IMR-90 (cell line): ENCODE data around the gene BCAR1. TPM values are rescaled to one million over a fixed set of nuclear protein-coding genes. Genes with fewer than 3 reads are reported as not detected.

Source experiments
- ATAC-seq: fragments of 200-7000 bp; cut with Tn5 transposase; 2 replicates; pipeline ENCODE4 v1.9.1; 2020; ENCODE audit warnings: low read depth, mild to moderate bottlenecking, moderate library complexity
- BruUV-seq: library from RNA; stranded (reverse); fragments of 400-500 nt; replicated peaks from 2 replicates; lab custom pipeline; 2021; lab: Mats Ljungman, UMichigan
- CTCF ChIA-PET: fragments of 300-600 bp; formaldehyde crosslinking; extraction: SDS; loops from one replicate; lab custom pipeline; 2021; ENCODE audit warnings: antibody characterized with exemption; lab: Yijun Ruan, JAX
- POLR2A ChIA-PET: fragments of 300-600 bp; sonication (Branson Sonifier 250); formaldehyde crosslinking; loops from one replicate; lab custom pipeline; 2022; ENCODE audit warnings: antibody characterized with exemption; ENCODE audit not compliant: unreplicated experiment; lab: Charles Lee
- DNase-seq: peaks from one replicate; pipeline ENCODE4 v3.0.0; 2013
- H2AFZ ChIP-seq: replicated peaks from 2 replicates; pipeline ENCODE3; 2013; ENCODE audit warnings: low read length, mild to moderate bottlenecking; ENCODE audit not compliant: poor library complexity
- H2AK5ac ChIP-seq: 2 replicates; pipeline ENCODE4 v1.6.1; 2013; ENCODE audit warnings: low read depth, low read length, inconsistent platforms
- H2AK9ac ChIP-seq: replicated peaks from 2 replicates; pipeline ENCODE3; 2013; ENCODE audit warnings: mild to moderate bottlenecking, low read depth, low read length, moderate library complexity; ENCODE audit not compliant: poor library complexity
- H2BK120ac ChIP-seq: 2 replicates; pipeline ENCODE4 v1.6.1; 2013; ENCODE audit warnings: low read depth, low read length, inconsistent platforms
- H2BK15ac ChIP-seq: 3 replicates; pipeline ENCODE4 v1.6.1; 2013; ENCODE audit warnings: low read depth, low read length, inconsistent platforms
- H2BK20ac ChIP-seq: 2 replicates; pipeline ENCODE4 v1.6.1; 2013; ENCODE audit warnings: low read depth, mild to moderate bottlenecking, inconsistent platforms, low read length, moderate library complexity
- H2BK5ac ChIP-seq: 2 replicates; pipeline ENCODE4 v1.6.1; 2013; ENCODE audit warnings: mild to moderate bottlenecking, low read depth, low read length, inconsistent platforms; ENCODE audit not compliant: poor library complexity, severe bottlenecking
- H3K14ac ChIP-seq: replicated peaks from 2 replicates; pipeline ENCODE4 v1.6.1; 2013; ENCODE audit warnings: low read depth, low read length, inconsistent platforms
- H3K18ac ChIP-seq: 2 replicates; pipeline ENCODE4 v1.6.1; 2013; ENCODE audit warnings: low read depth, low read length, control low read depth
- H3K23ac ChIP-seq: 2 replicates; pipeline ENCODE4 v1.6.1; 2013; ENCODE audit warnings: low read depth, low read length, inconsistent platforms
- H3K27ac ChIP-seq: 2 replicates; pipeline ENCODE4 v1.5.1; 2013; ENCODE audit warnings: mild to moderate bottlenecking, control low read depth, low read length; ENCODE audit not compliant: insufficient read depth
- H3K27me3 ChIP-seq: 2 replicates; pipeline ENCODE4 v1.6.1; 2013; ENCODE audit warnings: low read length; ENCODE audit not compliant: control insufficient read depth, insufficient read depth
- H3K36me3 ChIP-seq: 2 replicates; pipeline ENCODE4 v1.6.1; 2013; ENCODE audit warnings: low read length, mixed read lengths; ENCODE audit not compliant: control insufficient read depth, insufficient read depth
- H3K4ac ChIP-seq: 2 replicates; pipeline ENCODE4 v1.6.1; 2013; ENCODE audit warnings: low read depth, low read length, inconsistent platforms
- H3K4me1 ChIP-seq: 2 replicates; pipeline ENCODE4 v1.6.1; 2013; ENCODE audit warnings: low read length, mixed read lengths; ENCODE audit not compliant: control insufficient read depth, insufficient read depth
- H3K4me2 ChIP-seq: 2 replicates; pipeline ENCODE4 v1.6.1; 2013; ENCODE audit warnings: low read depth, mild to moderate bottlenecking, control low read depth, low read length, moderate library complexity
- H3K4me3 ChIP-seq: 2 replicates; pipeline ENCODE4 v1.5.1; 2013; ENCODE audit warnings: low read depth, mild to moderate bottlenecking, control low read depth, low read length, moderate library complexity; ENCODE audit not compliant: insufficient read depth
- H3K56ac ChIP-seq: 2 replicates; pipeline ENCODE4 v1.6.1; 2013; ENCODE audit warnings: low read length, inconsistent platforms; ENCODE audit not compliant: insufficient read depth; ENCODE audit errors: extremely low read depth
- H3K79me1 ChIP-seq, 2 experiments: 2 replicates each; pipeline ENCODE4 v1.6.1; 2013; ENCODE audit warnings: low read length in 2 of 2, inconsistent platforms in 1 of 2, low read depth in 1 of 2
- H3K9ac ChIP-seq: 2 replicates; pipeline ENCODE4 v1.6.1; 2013; ENCODE audit warnings: low read depth, low read length, control low read depth
- H3K9me1 ChIP-seq: 2 replicates; pipeline ENCODE4 v1.6.1; 2013; ENCODE audit warnings: low read length, inconsistent platforms; ENCODE audit not compliant: insufficient read depth
- H3K9me3 ChIP-seq: 2 replicates; pipeline ENCODE4 v1.6.1; 2013; ENCODE audit warnings: low read length; ENCODE audit not compliant: control insufficient read depth, insufficient read depth
- H4K20me1 ChIP-seq: 2 replicates; pipeline ENCODE4 v1.6.1; 2013; ENCODE audit warnings: low read length, inconsistent platforms; ENCODE audit not compliant: insufficient read depth
- H4K5ac ChIP-seq: 2 replicates; pipeline ENCODE4 v1.6.1; 2013; ENCODE audit warnings: mild to moderate bottlenecking, low read depth, low read length, control low read depth
- H4K8ac ChIP-seq, 2 experiments: 2 replicates each; pipeline ENCODE4 v1.6.1; 2013; ENCODE audit warnings: low read depth in 2 of 2, low read length in 2 of 2, control low read depth in 1 of 2, inconsistent platforms in 1 of 2
- H4K91ac ChIP-seq: 2 replicates; pipeline ENCODE4 v1.6.1; 2013; ENCODE audit warnings: low read depth, low read length, inconsistent platforms; ENCODE audit not compliant: insufficient read depth
- BHLHE40 ChIP-seq: fragments of 150-350 bp; IDR thresholded peaks from 2 replicates; pipeline ENCODE4 v1.6.1; 2016; ENCODE audit warnings: mild to moderate bottlenecking, low read depth, low read length
- MAFK ChIP-seq: IDR thresholded peaks from 2 replicates; pipeline ENCODE4 v1.6.1; 2012; ENCODE audit warnings: low read depth, low read length, improper control_type of control experiment
- MAZ ChIP-seq: IDR thresholded peaks from 2 replicates; pipeline ENCODE4 v1.6.1; 2012; ENCODE audit warnings: low read depth, mild to moderate bottlenecking, low read length, improper control_type of control experiment, moderate library complexity, borderline replicate concordance
- MXI1 ChIP-seq: IDR thresholded peaks from 2 replicates; pipeline ENCODE4 v1.6.1; 2012; ENCODE audit warnings: low read depth, mild to moderate bottlenecking, low read length, moderate library complexity, borderline replicate concordance
- NFE2L2 ChIP-seq: fragments of 150-350 bp; IDR thresholded peaks from 2 replicates; pipeline ENCODE4 v1.6.1; 2016; ENCODE audit warnings: low read depth, mild to moderate bottlenecking, low read length
- RAD21 ChIP-seq: IDR thresholded peaks from 2 replicates; pipeline ENCODE4 v1.6.1; 2012; ENCODE audit warnings: low read length, improper control_type of control experiment
- RFX5 ChIP-seq: IDR thresholded peaks from 2 replicates; pipeline ENCODE4 v1.8.0; 2012; ENCODE audit warnings: low read depth, mild to moderate bottlenecking, low read length, moderate library complexity
- SMC3 ChIP-seq: fragments of 150-350 bp; IDR thresholded peaks from 2 replicates; pipeline ENCODE4 v1.6.1; 2016; ENCODE audit warnings: low read depth, mild to moderate bottlenecking, antibody characterized with exemption, low read length, moderate library complexity
- WGBS, 2 experiments: methylation state at CpG; one replicate each; pipeline versions ENCODE4 v1.1.5 to v1.1.7; 2013; ENCODE audit warnings: missing lambda C conversion rate in 2 of 2; ENCODE audit not compliant: insufficient read length in 1 of 2; ENCODE audit errors: extremely low coverage in 2 of 2; 5-methylcytosine and 5-hydroxymethylcytosine counted together
- dilution Hi-C: fragments of 300-500 bp; cut with HindIII; formaldehyde crosslinking; loops from one replicate; pipeline ENCODE4 v1.14.3; 2018; ENCODE audit warnings: low sequenced_read_pairs; ENCODE audit not compliant: unreplicated experiment
- in situ Hi-C: fragments of 300-500 bp; cut with MboI; formaldehyde crosslinking; loops from 3 replicates; pipeline ENCODE4 v1.14.3; 2019; ENCODE audit warnings: low sequenced_read_pairs, inconsistent platforms, mixed read lengths
- intact Hi-C: fragments of 100-400 bp; cut with micrococcal nuclease; formaldehyde crosslinking; loops from 2 replicates; pipeline ENCODE4 v1.10.0; 2022
- polyA plus RNA-seq, 3 experiments: library from polyadenylated mRNA; depleted of rRNA; stranded (reverse); fragments of >200 nt; gene quantifications; 2 replicates each; pipeline ENCODE4 v1.2.3, GENCODE V29; 2012; ENCODE audit warnings: low replicate concordance in 1 of 3
- total RNA-seq: library from RNA; depleted of rRNA; stranded (reverse); fragments of >200 nt; gene quantifications from 2 replicates; pipeline ENCODE4 v1.2.3, GENCODE V29; 2012

Gene BCAR1
- total and polyA plus RNA-seq, 2 of the 4 experiments (the other 2 are of a cell fraction): 18.1 to 99.4 TPM

GRCh38 chr16:75181630-75182029, 69.8 kb downstream of the BCAR1 start:
- in situ Hi-C loops: no loop called here
- no peak overlapping the region for H2BK5ac ChIP-seq

More at GRCh38 chr16:75181630-75182029, 69.8 kb downstream of the BCAR1 start:
- H3K27me3 ChIP-seq: no peaks in the 10 kb centered on the region
- ChIA-PET POLR2A (no interaction called here), CTCF (no interaction called here)
- H3K4ac ChIP-seq: no peak overlapping the region
- H3K27ac ChIP-seq: no peak overlapping the region
- H3K56ac ChIP-seq: no peak overlapping the region
- H4K20me1 ChIP-seq: no peaks in the 10 kb centered on the region
- H2BK15ac ChIP-seq: no peak overlapping the region
- no peak overlapping the region for H2AFZ ChIP-seq
- H3K9ac ChIP-seq: no peak overlapping the region
- no peak for DNase-seq
- H3K36me3 ChIP-seq: no peaks in the 10 kb centered on the region
- no peaks in the 10 kb centered on the region for H3K9me1 ChIP-seq
- no peak overlapping the region for H4K5ac ChIP-seq
- H3K79me1 ChIP-seq: no peaks in the 10 kb centered on the region
- 0% methylated on average over 1 of the region's 3 CpGs; no CpG with 5 or more reads in 1 of the 2 experiments for WGBS, 2 experiments
- TF ChIP-seq NFE2L2: no peak
- TF ChIP-seq RAD21: no peak
- no peak for TF ChIP-seq MXI1
- TF ChIP-seq MAFK: no peak
- TF ChIP-seq RFX5: no peak
- TF ChIP-seq BHLHE40: no peak
- TF ChIP-seq SMC3: no peak
- no peak for TF ChIP-seq MAZ
- H2AK9ac ChIP-seq: no peak overlapping the region
- no peak overlapping the region for H3K14ac ChIP-seq
- no peak overlapping the region for H4K91ac ChIP-seq
- H4K8ac ChIP-seq: no peak overlapping the region
- H3K4me2 ChIP-seq: no peak overlapping the region
- BruUV-seq: no TSS peak
- no peak overlapping the region for H2BK120ac ChIP-seq
- no peak for ATAC-seq
- H2AK5ac ChIP-seq: no peak overlapping the region
- H2BK20ac ChIP-seq: no peak overlapping the region
- no peak overlapping the region for H3K4me3 ChIP-seq
- H3K4me1 ChIP-seq: no peaks in the 10 kb centered on the region
- intact Hi-C loops (no loop called here), dilution Hi-C loops (no loop called here)
- no peak overlapping the region for H3K18ac ChIP-seq
- no peak overlapping the region for H3K23ac ChIP-seq
- H3K9me3 ChIP-seq: peaks cover 5% of the 10 kb centered on the region
